Mesendoderm (in vitro differentiated cells): Measurements from ENCODE around the gene TEX13B.

ENCODE experiments used
- DNase-seq: peaks from one replicate; pipeline ENCODE4 v3.0.0; 2013
- H2AK5ac ChIP-seq: 2 replicates; pipeline ENCODE4 v1.6.1; 2013; ENCODE audit warnings: low read length, inconsistent platforms
- H2BK120ac ChIP-seq: 2 replicates; pipeline ENCODE4 v1.6.1; 2013; ENCODE audit warnings: low read depth, mild to moderate bottlenecking, low read length, moderate library complexity, mixed read lengths
- H2BK15ac ChIP-seq: replicated peaks from 2 replicates; pipeline ENCODE4 v1.6.1; 2013; ENCODE audit warnings: low read depth, mild to moderate bottlenecking, moderate library complexity
- H2BK5ac ChIP-seq: 2 replicates; pipeline ENCODE4 v1.6.1; 2013; ENCODE audit warnings: low read length, inconsistent platforms
- H3K18ac ChIP-seq: 2 replicates; pipeline ENCODE4 v1.6.1; 2013; ENCODE audit warnings: mild to moderate bottlenecking, low read length, mixed read lengths
- H3K23ac ChIP-seq: one replicate; pipeline ENCODE4 v1.6.1; 2013; ENCODE audit warnings: low read length
- H3K27ac ChIP-seq: 2 replicates; pipeline ENCODE4 v1.5.1; 2013; ENCODE audit warnings: low read depth, mild to moderate bottlenecking, inconsistent platforms, low read length, moderate library complexity
- H3K27me3 ChIP-seq: 2 replicates; pipeline ENCODE4 v1.6.1; 2013; ENCODE audit warnings: low read length, control low read depth, mild to moderate bottlenecking, inconsistent platforms; ENCODE audit not compliant: insufficient read depth, poor library complexity
- H3K36me3 ChIP-seq: 2 replicates; pipeline ENCODE4 v1.6.1; 2013; ENCODE audit warnings: low read length, inconsistent platforms; ENCODE audit not compliant: control insufficient read depth, insufficient read depth
- H3K4ac ChIP-seq: one replicate; pipeline ENCODE4 v1.6.1; 2013; ENCODE audit warnings: low read depth, mild to moderate bottlenecking, low read length, moderate library complexity
- H3K4me1 ChIP-seq: 2 replicates; pipeline ENCODE4 v1.6.1; 2013; ENCODE audit warnings: low read depth, low read length, inconsistent platforms; ENCODE audit not compliant: control insufficient read depth
- H3K4me2 ChIP-seq: 2 replicates; pipeline ENCODE4 v1.6.1; 2013; ENCODE audit warnings: low read length
- H3K4me3 ChIP-seq: 2 replicates; pipeline ENCODE4 v1.5.1; 2013; ENCODE audit warnings: mild to moderate bottlenecking, low read length
- H3K56ac ChIP-seq: one replicate; pipeline ENCODE4 v1.6.1; 2013; ENCODE audit warnings: low read length
- H3K79me1 ChIP-seq: 2 replicates; pipeline ENCODE4 v1.6.1; 2013; ENCODE audit warnings: low read length, inconsistent platforms
- H3K79me2 ChIP-seq: 2 replicates; pipeline ENCODE4 v1.6.1; 2013; ENCODE audit warnings: mild to moderate bottlenecking, low read length; ENCODE audit not compliant: control insufficient read depth, insufficient read depth
- H3K9ac ChIP-seq: 2 replicates; pipeline ENCODE4 v1.6.1; 2013; ENCODE audit warnings: low read length, inconsistent platforms
- H4K5ac ChIP-seq: one replicate; pipeline ENCODE4 v1.6.1; 2013; ENCODE audit warnings: low read length
- H4K8ac ChIP-seq: one replicate; pipeline ENCODE4 v1.6.1; 2013; ENCODE audit warnings: low read depth, mild to moderate bottlenecking, control low read depth, low read length, moderate library complexity
- WGBS: extraction: QIAGEN DNeasy Blood & Tissue Kit; methylation state at CpG from one replicate; pipeline ENCODE4 v1.1.7; 2013; ENCODE audit warnings: low lambda C conversion rate, missing lambda C conversion rate; ENCODE audit not compliant: insufficient coverage; ENCODE audit errors: extremely low coverage; 5-methylcytosine and 5-hydroxymethylcytosine counted together

Gene TEX13B

GRCh38 chrX:108022491-108023089 lies 40.4 kb upstream of the TEX13B start:
- no peak overlapping the region for H2AK5ac ChIP-seq
- H3K56ac ChIP-seq = no peak overlapping the region
- no peak overlapping the region for H2BK15ac ChIP-seq
- no peaks in the 10 kb centered on the region for H3K79me2 ChIP-seq
- no CpG with 5 or more reads among the region's 1 CpG for WGBS
- H3K4ac ChIP-seq = no peak overlapping the region
- no peaks in the 10 kb centered on the region for H3K27me3 ChIP-seq
- H3K4me1 ChIP-seq = no peaks in the 10 kb centered on the region
- H4K8ac ChIP-seq = no peak overlapping the region
- no peak overlapping the region for H3K18ac ChIP-seq
- H2BK5ac ChIP-seq = no peak overlapping the region
- DNase-seq = no peak
- H3K4me3 ChIP-seq = no peak overlapping the region
- no peak overlapping the region for H2BK120ac ChIP-seq
- no peaks in the 10 kb centered on the region for H3K79me1 ChIP-seq
- H3K9ac ChIP-seq = no peak overlapping the region
- no peak overlapping the region for H3K4me2 ChIP-seq
- H3K23ac ChIP-seq = no peak overlapping the region
- no peaks in the 10 kb centered on the region for H3K36me3 ChIP-seq
- no peak overlapping the region for H3K27ac ChIP-seq
- H4K5ac ChIP-seq = no peak overlapping the region

- Histone ChIP-seq H2BK15ac (no peak overlapping the region), H4K8ac (no peak overlapping the region), H4K5ac (no peak overlapping the region), H3K56ac (no peak overlapping the region), H3K18ac (no peak overlapping the region), H3K27me3 (no peaks in the 10 kb centered on the region), H3K4me3 (no peak overlapping the region), H3K4ac (no peak overlapping the region), H2BK5ac (no peak overlapping the region), H3K36me3 (no peaks in the 10 kb centered on the region), H3K79me2 (no peaks in the 10 kb centered on the region), H3K4me2 (no peak overlapping the region), H3K4me1 (no peaks in the 10 kb centered on the region), H2AK5ac (no peak overlapping the region), H3K27ac (no peak overlapping the region), H3K79me1 (no peaks in the 10 kb centered on the region), H2BK120ac (no peak overlapping the region), H3K9ac (no peak overlapping the region), H3K23ac (no peak overlapping the region)
- WGBS = no CpG with 5 or more reads among the region's 2 CpGs
- DNase-seq = peak; percentile 48
Observed at GRCh38 chrX:108020631-108021030, 38.5 kb upstream of the TEX13B start.

GRCh38 chrX:108019382-108019875 lies 37.3 kb upstream of the TEX13B start:
- H3K4me3 ChIP-seq = no peak overlapping the region
- H3K56ac ChIP-seq = no peak overlapping the region
- no peak overlapping the region for H3K27ac ChIP-seq
- H3K36me3 ChIP-seq = no peaks in the 10 kb centered on the region
- no peak overlapping the region for H2AK5ac ChIP-seq
- no peak overlapping the region for H4K5ac ChIP-seq
- no CpG with 5 or more reads among the region's 3 CpGs for WGBS
- H2BK15ac ChIP-seq = no peak overlapping the region
- no peaks in the 10 kb centered on the region for H3K79me1 ChIP-seq
- H3K4ac ChIP-seq = no peak overlapping the region
- no peaks in the 10 kb centered on the region for H3K27me3 ChIP-seq
- no peak overlapping the region for H2BK5ac ChIP-seq
- H3K18ac ChIP-seq = no peak overlapping the region
- no peak for DNase-seq
- no peaks in the 10 kb centered on the region for H3K79me2 ChIP-seq
- H3K4me2 ChIP-seq = no peak overlapping the region
- H3K9ac ChIP-seq = no peak overlapping the region
- no peak overlapping the region for H2BK120ac ChIP-seq
- H3K4me1 ChIP-seq = no peaks in the 10 kb centered on the region
- H3K23ac ChIP-seq = no peak overlapping the region
- no peak overlapping the region for H4K8ac ChIP-seq

- H3K4ac ChIP-seq = no peak overlapping the region
- no peak overlapping the region for H3K23ac ChIP-seq
- H3K4me3 ChIP-seq = no peak overlapping the region
- H3K27me3 ChIP-seq = no peaks in the 10 kb centered on the region
- no peak overlapping the region for H3K27ac ChIP-seq
- no peak overlapping the region for H4K5ac ChIP-seq
- no peak overlapping the region for H4K8ac ChIP-seq
- H2BK15ac ChIP-seq = no peak overlapping the region
- no peak overlapping the region for H3K18ac ChIP-seq
- no CpG with 5 or more reads among the region's 4 CpGs for WGBS
- no peaks in the 10 kb centered on the region for H3K4me1 ChIP-seq
- H3K56ac ChIP-seq = no peak overlapping the region
- H3K4me2 ChIP-seq = no peak overlapping the region
- no peak overlapping the region for H2BK120ac ChIP-seq
- H3K9ac ChIP-seq = no peak overlapping the region
- no peaks in the 10 kb centered on the region for H3K79me2 ChIP-seq
- H3K79me1 ChIP-seq = no peaks in the 10 kb centered on the region
- H2BK5ac ChIP-seq = no peak overlapping the region
- no peak overlapping the region for H2AK5ac ChIP-seq
- DNase-seq = no peak
- H3K36me3 ChIP-seq = no peaks in the 10 kb centered on the region
Observed at GRCh38 chrX:108018656-108019381, 36.6 kb upstream of the TEX13B start.

GRCh38 chrX:108001218-108001814 lies 19.1 kb upstream of the TEX13B start:
- Histone ChIP-seq H3K18ac (no peak overlapping the region), H3K79me1 (no peaks in the 10 kb centered on the region), H2BK120ac (no peak overlapping the region), H2BK15ac (no peak overlapping the region), H2BK5ac (no peak overlapping the region), H2AK5ac (no peak overlapping the region), H3K79me2 (no peaks in the 10 kb centered on the region), H3K27me3 (no peaks in the 10 kb centered on the region), H3K56ac (no peak overlapping the region), H3K4me1 (no peaks in the 10 kb centered on the region), H3K27ac (no peak overlapping the region), H3K9ac (no peak overlapping the region), H3K4ac (no peak overlapping the region), H4K5ac (no peak overlapping the region), H3K4me2 (no peak overlapping the region), H3K36me3 (no peaks in the 10 kb centered on the region), H3K23ac (no peak overlapping the region), H3K4me3 (no peak overlapping the region), H4K8ac (no peak overlapping the region)
- no CpG with 5 or more reads among the region's 11 CpGs for WGBS
- DNase-seq = peak; percentile 39
